Large intestine (tissue), 3 donors: Measurements from ENCODE around the gene PTPN11. TPM values are rescaled to one million over a fixed set of nuclear protein-coding genes. Genes with fewer than 3 reads are reported as not detected.

Source experiments
- DNase-seq, 2 donors: peaks; one replicate each; pipeline versions ENCODE4 v3.0.0 to v3.0.0-alpha.2; 2013
- H3K27ac ChIP-seq: one replicate; pipeline ENCODE4 v1.5.1; 2013; ENCODE audit warnings: low read length
- H3K27me3 ChIP-seq: 2 replicates; pipeline ENCODE4 v1.6.1; 2013; ENCODE audit warnings: low read length; ENCODE audit not compliant: control insufficient read depth, insufficient read depth
- H3K36me3 ChIP-seq: 2 replicates; pipeline ENCODE4 v1.6.1; 2013; ENCODE audit warnings: low read length; ENCODE audit not compliant: control insufficient read depth, insufficient read depth
- H3K4me1 ChIP-seq: one replicate; pipeline ENCODE4 v1.6.1; 2013; ENCODE audit warnings: low read length; ENCODE audit not compliant: control insufficient read depth, insufficient read depth
- H3K4me3 ChIP-seq: one replicate; pipeline ENCODE4 v1.5.1; 2013; ENCODE audit warnings: low read length
- H3K9me3 ChIP-seq: one replicate; pipeline ENCODE4 v1.6.1; 2013; ENCODE audit warnings: mild to moderate bottlenecking, low read depth, low read length, moderate library complexity; ENCODE audit not compliant: control insufficient read depth
- WGBS: methylation state at CpG from one replicate; pipeline ENCODE4 v1.1.5; 2013; ENCODE audit warnings: low lambda C conversion rate; ENCODE audit not compliant: insufficient coverage; 5-methylcytosine and 5-hydroxymethylcytosine counted together
- polyA plus RNA-seq: library from polyadenylated mRNA; unstranded; fragments of 120-200 nt; gene quantifications from one replicate; pipeline ENCODE4 v1.2.1, GENCODE V29; 2013

The PTPN11 gene
- polyA plus RNA-seq, 1 donor: 58.1 TPM

DNA sequence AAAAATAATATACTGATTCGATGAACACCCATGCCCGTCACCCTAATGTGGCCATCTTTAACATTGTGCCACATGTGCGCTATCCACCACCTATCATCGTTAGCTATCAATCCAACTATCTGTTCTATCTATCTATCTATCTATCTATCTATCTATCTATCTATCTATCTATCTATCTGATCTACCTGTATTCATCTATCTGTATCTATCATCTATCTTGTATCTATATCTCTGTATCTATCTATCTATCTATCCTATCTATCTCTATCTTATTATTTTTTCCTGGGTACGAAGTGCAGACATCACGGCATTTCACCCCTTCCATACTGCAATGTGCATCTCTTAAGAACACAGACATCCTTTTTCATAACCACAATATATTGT lies 106.7 kb downstream of the PTPN11 start:
- no peak for DNase-seq
- H3K27ac ChIP-seq: no peak overlapping the region
- H3K27me3 ChIP-seq: no peaks in the 10 kb centered on the region
- H3K4me1 ChIP-seq: no peaks in the 10 kb centered on the region
- WGBS: 84% methylated on average over 4 of the region's 6 CpGs
- no peaks in the 10 kb centered on the region for H3K36me3 ChIP-seq
- H3K9me3 ChIP-seq: no peaks in the 10 kb centered on the region
- no peak overlapping the region for H3K4me3 ChIP-seq

DNA sequence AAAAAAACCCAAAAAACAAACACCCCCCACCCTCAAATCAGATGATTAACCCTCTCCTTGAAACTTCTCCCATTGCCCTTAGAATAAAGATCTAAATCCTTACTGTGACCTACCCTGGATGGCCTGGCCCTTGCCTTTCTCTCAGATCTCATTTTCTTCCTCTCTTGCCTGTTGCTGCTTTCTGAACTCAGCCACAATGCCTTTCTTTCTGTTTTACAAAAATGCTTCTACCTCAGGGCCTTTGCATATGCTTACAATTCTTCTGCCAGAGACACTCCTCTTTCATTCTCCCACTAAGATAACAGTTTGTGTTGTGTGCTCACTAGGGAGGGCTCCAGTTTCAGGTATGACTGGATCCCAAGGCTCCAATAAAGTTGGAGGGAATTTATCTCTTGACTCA lies 108.3 kb downstream of the PTPN11 start:
- Histone ChIP-seq H3K27ac (no peak overlapping the region), H3K9me3 (no peaks in the 10 kb centered on the region), H3K4me3 (no peak overlapping the region), H3K27me3 (no peaks in the 10 kb centered on the region), H3K4me1 (no peaks in the 10 kb centered on the region), H3K36me3 (no peaks in the 10 kb centered on the region)
- no peak for DNase-seq

DNA sequence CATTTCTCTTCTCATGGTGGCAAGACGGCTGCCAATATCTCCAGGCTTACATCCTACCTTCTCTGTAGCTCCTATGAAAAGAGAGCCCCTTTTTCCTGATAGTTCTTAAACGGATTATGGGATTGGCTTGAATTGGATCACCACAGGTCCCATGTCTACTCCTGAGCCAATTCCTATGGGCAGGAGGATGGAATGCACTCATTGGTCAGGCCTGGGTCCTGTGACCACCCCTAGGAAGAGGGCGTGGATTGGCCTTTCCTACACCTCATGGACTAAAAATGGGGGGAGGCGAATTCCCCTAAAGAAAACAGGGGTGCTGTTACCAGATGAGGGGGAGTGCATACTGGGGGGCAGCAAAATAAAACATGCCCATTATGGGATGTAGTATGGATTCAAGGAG lies 108.8 kb downstream of the PTPN11 start:
- Histone ChIP-seq H3K36me3 (no peaks in the 10 kb centered on the region), H3K27me3 (no peaks in the 10 kb centered on the region), H3K9me3 (no peaks in the 10 kb centered on the region), H3K27ac (no peak overlapping the region), H3K4me1 (no peaks in the 10 kb centered on the region), H3K4me3 (no peak overlapping the region)
- no peak for DNase-seq
- WGBS: 80% methylated on average over 1 of the region's 4 CpGs

DNA sequence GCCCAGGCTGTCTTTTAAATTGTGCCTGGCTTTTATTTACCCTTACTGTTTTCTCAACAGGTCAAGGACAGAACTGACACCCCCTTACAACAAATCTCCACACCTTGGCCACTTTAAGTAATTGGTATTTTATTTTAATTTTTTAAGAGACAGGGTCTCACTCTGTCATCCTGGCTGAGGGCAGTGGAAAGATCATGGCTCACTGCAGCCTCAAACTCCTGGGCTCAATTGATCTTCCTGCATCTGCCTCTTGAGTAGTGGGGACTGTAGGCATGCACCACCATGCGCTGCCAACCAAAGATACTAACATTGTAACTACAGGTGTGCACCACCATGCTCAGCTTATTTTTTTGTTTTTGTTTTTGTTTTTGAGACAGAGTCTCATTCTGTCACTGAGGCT lies 109.8 kb downstream of the PTPN11 start:
- Histone ChIP-seq H3K9me3 (no peaks in the 10 kb centered on the region), H3K36me3 (no peaks in the 10 kb centered on the region), H3K27ac (no peak overlapping the region), H3K4me1 (no peaks in the 10 kb centered on the region), H3K27me3 (no peaks in the 10 kb centered on the region), H3K4me3 (no peak overlapping the region)
- DNase-seq: no peak
- WGBS: no CpG with 5 or more reads among the region's 1 CpG

DNA sequence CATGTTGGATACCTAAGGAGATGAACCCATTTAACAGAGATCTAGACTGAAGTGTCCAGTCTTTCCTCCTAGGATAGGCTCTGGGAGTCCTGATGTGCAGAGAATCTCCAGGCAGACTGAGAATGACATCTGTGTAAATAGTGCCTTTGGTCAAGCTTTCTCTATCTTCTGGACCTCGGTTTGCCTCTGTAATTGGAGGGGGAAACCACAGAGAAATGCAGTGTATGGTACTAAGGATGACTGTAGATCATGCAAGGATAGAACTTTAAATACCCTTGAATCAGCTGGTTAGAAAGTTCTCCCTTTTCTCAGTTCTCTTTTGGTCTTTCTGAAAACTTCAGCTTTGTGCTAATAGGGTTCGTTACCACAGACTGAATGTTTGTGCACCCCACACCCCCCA lies 112.2 kb downstream of the PTPN11 start:
- Histone ChIP-seq H3K9me3 (no peaks in the 10 kb centered on the region), H3K36me3 (no peaks in the 10 kb centered on the region), H3K4me3 (no peak overlapping the region), H3K27ac (no peak overlapping the region), H3K4me1 (no peaks in the 10 kb centered on the region), H3K27me3 (no peaks in the 10 kb centered on the region)
- WGBS: no CpG with 5 or more reads among the region's 2 CpGs
- DNase-seq: no peak

DNA sequence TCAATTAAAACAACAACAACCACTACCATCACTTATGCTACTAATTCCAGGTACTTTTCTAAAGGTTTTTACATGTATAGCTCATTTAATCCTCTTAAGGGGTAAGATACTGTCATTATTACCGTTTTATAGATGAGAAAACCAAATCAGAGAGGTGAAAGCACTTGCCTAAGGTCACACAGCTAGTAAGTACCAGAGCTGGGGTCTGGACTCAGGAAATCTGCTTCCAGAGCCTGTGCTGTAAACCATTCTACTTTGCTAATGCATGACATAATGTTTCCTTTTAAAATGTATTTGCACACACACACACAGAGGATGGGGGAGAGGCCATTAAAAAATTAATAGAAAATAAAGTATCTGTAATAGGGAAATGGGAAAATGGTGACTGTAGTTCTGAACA lies 113.4 kb downstream of the PTPN11 start:
- no CpG with 5 or more reads among the region's 1 CpG for WGBS
- Histone ChIP-seq H3K9me3 (no peaks in the 10 kb centered on the region), H3K36me3 (no peaks in the 10 kb centered on the region)

DNA sequence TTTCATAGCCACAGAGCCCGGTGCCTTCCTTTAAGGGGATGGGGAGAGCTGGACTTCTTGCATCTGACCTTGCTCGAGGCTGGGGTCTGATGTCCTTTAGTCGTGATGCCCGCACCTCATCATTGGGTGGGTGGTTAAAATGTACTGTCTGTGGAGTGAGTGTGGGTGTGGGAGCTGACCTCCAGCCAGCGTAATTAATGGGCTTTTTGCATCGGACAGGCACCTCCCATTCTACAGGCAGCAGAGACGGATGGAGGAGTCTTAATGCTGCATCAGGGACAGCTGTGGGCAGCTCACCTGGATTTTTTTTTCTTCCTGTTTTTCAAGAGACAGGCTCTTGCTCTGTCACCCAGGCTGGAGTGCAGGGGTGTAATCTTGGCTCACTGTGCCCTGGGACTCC lies 114.8 kb downstream of the PTPN11 start:
- no peak for DNase-seq
- Histone ChIP-seq H3K27ac (no peak overlapping the region), H3K27me3 (no peaks in the 10 kb centered on the region), H3K9me3 (no peaks in the 10 kb centered on the region), H3K4me3 (no peak overlapping the region), H3K36me3 (no peaks in the 10 kb centered on the region), H3K4me1 (no peaks in the 10 kb centered on the region)
- 70% methylated on average over 2 of the region's 7 CpGs for WGBS

More for the DNA sequence above, 113.4 kb downstream of the PTPN11 start:
- no peak for DNase-seq
- Histone ChIP-seq H3K4me1 (no peaks in the 10 kb centered on the region), H3K27ac (no peak overlapping the region), H3K27me3 (no peaks in the 10 kb centered on the region), H3K4me3 (no peak overlapping the region)

DNA sequence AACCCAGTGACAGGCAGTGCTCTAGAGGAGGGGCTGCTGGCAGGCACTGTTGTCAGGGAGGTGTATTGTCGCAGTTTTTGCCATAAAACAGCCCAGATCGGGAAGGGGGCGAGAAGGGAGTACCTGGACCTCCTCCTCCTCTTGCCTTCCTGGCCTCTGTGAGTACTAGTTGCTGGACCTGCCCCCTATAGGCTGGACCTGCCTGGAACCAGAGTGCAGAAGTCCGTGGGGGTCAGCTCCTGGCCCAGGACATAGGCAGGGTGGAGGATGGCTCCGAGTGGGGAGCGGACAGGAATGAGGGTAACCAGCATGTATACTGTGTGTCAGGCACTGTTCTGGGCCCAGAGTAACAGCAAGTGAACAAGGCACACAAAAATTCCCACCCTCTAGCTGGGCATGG lies 116.3 kb downstream of the PTPN11 start:
- Histone ChIP-seq H3K4me3 (no peak overlapping the region), H3K4me1 (no peaks in the 10 kb centered on the region), H3K9me3 (no peaks in the 10 kb centered on the region), H3K27ac (no peak overlapping the region), H3K27me3 (no peaks in the 10 kb centered on the region), H3K36me3 (no peaks in the 10 kb centered on the region)
- DNase-seq: no peak
- no CpG with 5 or more reads among the region's 6 CpGs for WGBS

DNA sequence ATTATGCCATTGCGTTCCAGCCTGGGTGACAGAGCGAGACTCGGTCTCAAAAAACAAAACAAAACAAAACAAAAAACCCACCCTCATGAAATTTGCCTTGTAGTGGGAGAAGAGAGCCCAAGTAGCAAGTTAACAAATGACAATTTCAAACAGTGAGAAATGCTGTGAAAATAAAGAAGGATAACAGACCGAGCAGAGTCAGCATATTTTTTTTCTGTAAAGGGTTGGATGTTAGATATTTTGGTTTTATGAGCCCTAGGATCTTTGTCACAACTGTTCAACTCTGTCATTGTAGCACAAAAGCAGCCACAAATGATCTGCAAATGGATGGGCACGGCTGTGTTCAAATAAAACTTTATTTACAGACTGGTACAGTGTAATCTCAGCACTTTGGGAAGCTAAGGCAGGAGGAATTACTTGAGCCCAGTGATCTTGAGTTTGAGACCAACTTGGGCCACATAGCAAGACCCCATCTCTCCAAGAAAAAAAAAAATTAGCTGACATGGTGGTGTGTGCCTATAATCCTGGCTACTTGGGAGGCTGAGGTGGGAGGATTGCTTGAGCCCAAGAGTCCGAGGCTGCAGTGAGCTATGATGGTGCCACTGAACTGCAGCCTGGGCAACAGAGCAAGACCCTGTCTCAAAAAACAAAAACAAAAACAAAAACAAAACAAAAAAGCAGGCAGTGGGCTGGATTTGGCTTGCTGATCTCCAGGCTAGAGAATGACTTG lies 117.1 kb downstream of the PTPN11 start:
- H3K27ac ChIP-seq: no peak overlapping the region
- no peak for DNase-seq
- 67% methylated on average over 1 of the region's 6 CpGs for WGBS
- no peaks in the 10 kb centered on the region for H3K27me3 ChIP-seq
- no peak overlapping the region for H3K4me3 ChIP-seq
- no peaks in the 10 kb centered on the region for H3K4me1 ChIP-seq
- H3K36me3 ChIP-seq: no peaks in the 10 kb centered on the region
- no peaks in the 10 kb centered on the region for H3K9me3 ChIP-seq

DNA sequence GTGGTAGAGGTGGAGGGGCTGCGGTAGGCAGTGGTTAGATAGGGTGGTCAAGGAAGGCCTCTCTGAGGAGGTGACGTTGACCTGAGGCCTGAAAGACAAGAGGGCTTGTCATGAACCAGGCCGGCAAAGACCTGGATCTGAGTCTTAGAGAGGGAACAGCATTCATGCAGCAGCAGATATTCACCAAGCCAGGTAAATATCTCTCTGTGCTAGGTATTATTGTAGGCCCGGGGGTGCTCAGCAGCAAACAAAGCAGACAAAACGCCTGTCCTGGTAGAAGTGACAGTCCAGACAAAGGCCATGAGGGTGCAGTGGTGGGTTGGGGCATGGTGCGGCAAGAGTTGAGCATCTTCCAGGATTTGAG lies 117.6 kb downstream of the PTPN11 start:
- H3K27ac ChIP-seq: no peak overlapping the region
- no peak for DNase-seq
- H3K36me3 ChIP-seq: no peaks in the 10 kb centered on the region
- 70% methylated on average over 2 of the region's 6 CpGs for WGBS
- H3K9me3 ChIP-seq: no peaks in the 10 kb centered on the region
- H3K4me3 ChIP-seq: no peak overlapping the region
- no peaks in the 10 kb centered on the region for H3K27me3 ChIP-seq
- no peaks in the 10 kb centered on the region for H3K4me1 ChIP-seq

DNA sequence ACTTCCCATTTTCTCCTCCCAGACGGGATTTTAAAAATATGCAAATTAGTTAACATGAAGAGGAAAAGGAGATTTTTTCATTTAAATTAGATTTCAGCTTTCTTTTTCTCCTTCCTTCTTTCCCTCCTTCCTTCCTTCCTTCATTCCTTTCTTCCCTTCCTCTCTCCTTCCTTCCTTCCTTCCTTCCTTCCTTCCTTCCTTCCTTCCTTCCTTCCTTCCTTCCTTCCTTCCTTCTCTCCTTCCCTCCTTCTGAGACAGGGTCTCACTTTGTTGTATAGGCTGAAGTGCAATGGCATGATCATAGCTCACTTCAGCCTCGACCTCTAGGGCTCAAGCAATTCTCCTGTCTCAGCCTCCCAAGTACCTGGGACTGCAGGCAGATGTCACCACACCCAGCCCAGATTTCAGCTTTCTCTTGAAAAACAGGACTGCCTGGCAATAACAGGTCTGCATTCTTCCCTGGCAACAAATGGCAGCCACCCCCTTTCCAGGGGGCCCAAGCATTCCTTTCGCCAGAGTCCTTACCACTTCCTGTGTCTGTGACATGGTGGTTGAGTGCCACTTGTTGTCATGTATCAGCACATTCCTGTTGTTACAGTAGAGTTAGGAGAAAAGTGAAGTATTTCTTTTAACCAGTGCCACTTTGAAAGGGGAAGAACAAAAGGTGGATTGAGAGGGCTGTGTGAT lies 119.1 kb downstream of the PTPN11 start:
- Histone ChIP-seq H3K36me3 (no peaks in the 10 kb centered on the region), H3K27ac (no peak overlapping the region), H3K4me1 (no peaks in the 10 kb centered on the region), H3K27me3 (no peaks in the 10 kb centered on the region), H3K9me3 (no peaks in the 10 kb centered on the region), H3K4me3 (no peak overlapping the region)
- DNase-seq: no peak
- 40% methylated on average over 1 of the region's 3 CpGs for WGBS
